T-helper 17 cell (primary cell): ENCODE measurements around the gene AKAP13. TPM values are rescaled to one million over a fixed set of nuclear protein-coding genes. Genes with fewer than 3 reads are reported as not detected.
A peak's percentile ranks its signal among the peaks of the same experiment; 100 is the strongest.

Source experiments
- ATAC-seq: fragments of 150-1000 bp; cut with Tn5 transposase; 2 replicates; pipeline ENCODE4 v1.10.0; 2021; ENCODE audit warnings: mild to moderate bottlenecking, moderate library complexity
- DNase-seq, 3 donors: peaks; one replicate each; pipeline versions ENCODE4 v3.0.0 to v3.0.0-alpha.2; 2020 to 2021
- H3K9me3 ChIP-seq: one replicate; pipeline ENCODE4 v1.7.0; 2013; ENCODE audit warnings: low read length, mild to moderate bottlenecking; ENCODE audit not compliant: control insufficient read depth, poor library complexity, severe bottlenecking
- H3K27ac Mint-ChIP-seq: one replicate; pipeline ENCODE4 v1.8.0; 2022; ENCODE audit warnings: mild to moderate bottlenecking, moderate library complexity, mixed read lengths
- H3K27me3 Mint-ChIP-seq: one replicate; pipeline ENCODE4 v1.8.0; 2022; ENCODE audit warnings: mixed read lengths
- H3K36me3 Mint-ChIP-seq: one replicate; pipeline ENCODE4 v1.8.0; 2022; ENCODE audit warnings: low read depth, mixed read lengths
- H3K4me1 Mint-ChIP-seq: one replicate; pipeline ENCODE4 v1.8.0; 2022; ENCODE audit warnings: mild to moderate bottlenecking, mixed read lengths
- H3K4me3 Mint-ChIP-seq: one replicate; pipeline ENCODE4 v1.8.0; 2022; ENCODE audit warnings: mild to moderate bottlenecking, moderate library complexity, mixed read lengths
- total RNA-seq, 4 donors: library from RNA in 2 of 4; stranded (reverse) in 2 of 4; gene quantifications; one replicate each; pipeline ENCODE4 v1.2.3 and lab custom pipeline; 2022 to 2026

Gene AKAP13, protein sequence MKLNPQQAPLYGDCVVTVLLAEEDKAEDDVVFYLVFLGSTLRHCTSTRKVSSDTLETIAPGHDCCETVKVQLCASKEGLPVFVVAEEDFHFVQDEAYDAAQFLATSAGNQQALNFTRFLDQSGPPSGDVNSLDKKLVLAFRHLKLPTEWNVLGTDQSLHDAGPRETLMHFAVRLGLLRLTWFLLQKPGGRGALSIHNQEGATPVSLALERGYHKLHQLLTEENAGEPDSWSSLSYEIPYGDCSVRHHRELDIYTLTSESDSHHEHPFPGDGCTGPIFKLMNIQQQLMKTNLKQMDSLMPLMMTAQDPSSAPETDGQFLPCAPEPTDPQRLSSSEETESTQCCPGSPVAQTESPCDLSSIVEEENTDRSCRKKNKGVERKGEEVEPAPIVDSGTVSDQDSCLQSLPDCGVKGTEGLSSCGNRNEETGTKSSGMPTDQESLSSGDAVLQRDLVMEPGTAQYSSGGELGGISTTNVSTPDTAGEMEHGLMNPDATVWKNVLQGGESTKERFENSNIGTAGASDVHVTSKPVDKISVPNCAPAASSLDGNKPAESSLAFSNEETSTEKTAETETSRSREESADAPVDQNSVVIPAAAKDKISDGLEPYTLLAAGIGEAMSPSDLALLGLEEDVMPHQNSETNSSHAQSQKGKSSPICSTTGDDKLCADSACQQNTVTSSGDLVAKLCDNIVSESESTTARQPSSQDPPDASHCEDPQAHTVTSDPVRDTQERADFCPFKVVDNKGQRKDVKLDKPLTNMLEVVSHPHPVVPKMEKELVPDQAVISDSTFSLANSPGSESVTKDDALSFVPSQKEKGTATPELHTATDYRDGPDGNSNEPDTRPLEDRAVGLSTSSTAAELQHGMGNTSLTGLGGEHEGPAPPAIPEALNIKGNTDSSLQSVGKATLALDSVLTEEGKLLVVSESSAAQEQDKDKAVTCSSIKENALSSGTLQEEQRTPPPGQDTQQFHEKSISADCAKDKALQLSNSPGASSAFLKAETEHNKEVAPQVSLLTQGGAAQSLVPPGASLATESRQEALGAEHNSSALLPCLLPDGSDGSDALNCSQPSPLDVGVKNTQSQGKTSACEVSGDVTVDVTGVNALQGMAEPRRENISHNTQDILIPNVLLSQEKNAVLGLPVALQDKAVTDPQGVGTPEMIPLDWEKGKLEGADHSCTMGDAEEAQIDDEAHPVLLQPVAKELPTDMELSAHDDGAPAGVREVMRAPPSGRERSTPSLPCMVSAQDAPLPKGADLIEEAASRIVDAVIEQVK (N-terminal part only)
- total RNA-seq: 100 to 1,000 TPM; 426 to 437 TPM
- total RNA-seq (lab: John Stamatoyannopoulos, UW): 704 to 819 reads per million in 2 donors

DNA sequence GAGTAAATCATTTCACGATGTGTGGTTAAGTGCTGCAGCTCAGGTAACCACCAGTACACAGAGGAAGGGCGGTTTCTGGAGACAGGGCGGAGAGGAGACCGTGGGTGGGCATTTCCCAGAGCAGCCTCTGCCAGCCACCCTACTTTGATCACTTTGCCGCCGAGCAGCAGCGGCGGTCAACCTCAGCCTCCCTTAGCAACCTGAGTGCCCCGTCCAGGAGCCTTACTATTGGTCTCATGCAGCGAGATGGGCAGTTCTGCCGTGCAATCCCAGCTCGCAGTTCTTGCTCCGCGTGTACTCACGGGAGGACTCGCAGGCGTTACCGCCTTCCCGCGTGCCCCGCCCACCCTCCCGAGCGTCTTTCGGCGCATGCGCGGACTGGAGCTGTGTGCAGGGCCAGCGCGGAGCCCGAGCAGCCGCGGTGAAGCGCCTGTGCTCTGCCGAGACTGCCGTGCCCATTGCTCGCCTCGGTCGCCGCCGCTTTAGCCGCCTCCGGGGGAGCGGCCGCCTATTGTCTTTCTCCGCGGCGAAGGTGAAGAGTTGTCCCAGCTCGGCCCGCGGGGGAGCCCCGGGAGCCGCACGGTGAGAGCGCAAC lies at the start of gene AKAP13:
AKAP13 (plus strand) TSS at position 387 of the 595 bp plus-strand sequence. CDS start 105,118 bp downstream, outside the sequence.
- no peaks in the 10 kb centered on the region for H3K9me3 ChIP-seq
- DNase-seq (peak; percentile 82 to 93 (median 86)), ATAC-seq (peak; percentile 76)
- Mint-ChIP-seq H3K4me3 (peak within 1 kb of the TSS; percentile 93), H3K27me3 (no peaks in the 10 kb centered on the region), H3K36me3 (peaks cover 5% of the 10 kb centered on the region), H3K27ac (peak within 1 kb of the TSS; percentile 98), H3K4me1 (peaks cover 50% of the 10 kb centered on the region)

DNA sequence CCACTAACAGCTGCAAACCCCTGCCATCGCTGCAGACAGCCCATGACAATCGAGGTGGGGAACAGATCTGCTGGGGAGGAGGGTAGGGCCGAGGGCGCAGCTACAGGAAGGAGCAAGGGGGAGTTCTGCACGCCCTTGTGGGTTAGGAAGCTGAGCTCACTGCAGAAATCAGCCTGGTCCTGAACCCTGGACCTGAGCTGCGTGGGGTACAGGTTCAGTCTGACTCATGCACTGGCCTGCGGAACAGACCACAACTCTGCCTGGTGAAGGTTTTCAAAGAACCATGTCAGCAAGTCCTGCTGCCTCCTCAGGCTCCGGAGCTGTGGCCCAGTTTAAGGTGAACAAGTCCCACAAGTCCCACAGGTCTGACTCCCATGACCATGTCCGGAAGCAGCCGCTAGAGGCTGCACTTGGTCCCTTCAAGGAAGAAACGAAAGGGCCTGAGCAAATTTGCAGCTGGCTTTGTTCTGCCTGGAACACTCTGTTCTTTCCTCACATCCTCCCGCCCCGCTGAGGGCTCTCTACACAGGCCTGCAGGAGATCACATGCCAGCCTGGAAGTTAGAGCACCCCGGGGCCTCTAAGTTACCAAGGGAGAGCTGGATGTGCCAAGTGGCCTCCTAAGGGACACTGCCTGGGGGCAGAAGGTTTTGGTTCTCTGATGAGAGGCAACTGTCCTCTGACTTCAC lies 49.4 kb upstream of the AKAP13 start:
- Mint-ChIP-seq H3K36me3 (no peaks in the 10 kb centered on the region), H3K27ac (peak overlapping the region; percentile 98), H3K27me3 (no peaks in the 10 kb centered on the region), H3K4me1 (peaks cover 32% of the 10 kb centered on the region), H3K4me3 (peak overlapping the region; percentile 97)
- H3K9me3 ChIP-seq: no peaks in the 10 kb centered on the region
- DNase-seq (peak; percentile 42 to 46 (median 44)), ATAC-seq (peak; percentile 76)

DNA sequence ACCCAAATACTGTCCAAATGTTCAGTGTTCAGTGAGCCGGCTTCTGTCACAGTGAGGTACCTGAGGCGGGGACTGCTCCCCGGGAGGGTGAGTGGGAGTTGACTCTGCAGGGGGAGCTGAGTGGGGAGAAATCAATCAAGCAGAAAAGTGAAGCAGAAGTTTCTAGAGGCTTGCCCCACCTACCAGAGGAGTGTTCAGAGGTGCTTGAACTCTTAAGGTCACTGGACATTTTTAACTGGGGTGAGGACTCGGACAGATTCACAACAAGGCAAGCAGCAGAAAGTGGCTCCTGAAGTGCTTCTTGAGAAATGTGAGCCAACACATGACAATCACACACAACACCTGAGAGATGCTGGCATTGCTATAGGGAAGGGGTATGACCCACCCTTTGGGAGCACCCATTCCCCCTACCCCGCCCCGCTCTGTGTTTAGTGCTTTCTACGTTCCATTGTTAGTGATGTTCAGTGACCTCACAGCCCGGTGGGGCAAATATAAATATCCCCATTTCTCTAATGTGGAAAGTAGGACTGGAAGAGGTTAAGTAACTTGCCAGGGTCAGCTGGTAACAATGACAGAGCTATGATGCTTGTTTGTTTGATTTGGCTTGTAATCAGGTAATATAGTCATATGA lies 48.6 kb upstream of the AKAP13 start:
- DNase-seq: no peak
- peaks cover 35% of the 10 kb centered on the region for H3K4me1 Mint-ChIP-seq

DNA sequence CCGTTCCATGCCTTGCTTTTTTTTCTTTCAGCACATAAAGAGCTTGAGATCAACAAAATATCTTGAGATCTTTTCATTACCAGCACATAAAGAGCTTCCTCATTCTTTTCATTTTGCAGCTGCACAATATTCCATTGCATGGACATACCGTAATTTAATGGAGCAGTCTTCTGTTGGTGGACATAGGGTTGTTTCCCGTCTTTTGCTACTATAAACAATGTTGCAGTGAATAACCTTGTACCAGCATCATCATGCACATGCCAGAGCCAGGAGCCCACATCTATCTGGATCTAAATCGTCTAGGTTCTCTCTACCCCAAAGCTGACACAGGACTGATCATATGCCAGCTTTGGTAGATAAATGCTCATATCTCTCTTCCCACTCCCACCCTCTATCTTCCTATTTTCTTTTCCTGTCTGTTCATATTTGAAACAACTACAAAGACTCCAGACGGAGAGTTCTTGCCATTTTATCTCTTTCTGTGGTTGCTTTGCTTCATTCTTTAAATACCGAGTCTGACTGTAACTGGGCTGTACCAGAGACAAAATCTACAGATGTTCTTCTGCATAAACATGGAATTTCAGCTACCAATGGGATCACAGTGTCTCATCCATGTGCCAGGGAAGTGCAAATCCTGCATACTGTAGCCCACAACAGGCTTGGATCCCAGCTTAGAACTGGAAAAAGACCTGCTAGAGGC lies 47.1 kb upstream of the AKAP13 start:
- no peaks in the 10 kb centered on the region for H3K9me3 ChIP-seq
- peaks cover 37% of the 10 kb centered on the region for H3K4me1 Mint-ChIP-seq
- DNase-seq (no peak), ATAC-seq (no peak)
- H3K4me3 Mint-ChIP-seq: peak overlapping the region; percentile 57
- no peaks in the 10 kb centered on the region for H3K36me3 Mint-ChIP-seq
- no peaks in the 10 kb centered on the region for H3K27me3 Mint-ChIP-seq
- peak overlapping the region; percentile 79 for H3K27ac Mint-ChIP-seq

More for the DNA sequence above, 48.6 kb upstream of the AKAP13 start:
- Mint-ChIP-seq H3K4me3 (peak overlapping the region; percentile 97), H3K27me3 (no peaks in the 10 kb centered on the region), H3K36me3 (no peaks in the 10 kb centered on the region), H3K27ac (peak overlapping the region; percentile 98)
- ATAC-seq: peak; percentile 0
- no peaks in the 10 kb centered on the region for H3K9me3 ChIP-seq

DNA sequence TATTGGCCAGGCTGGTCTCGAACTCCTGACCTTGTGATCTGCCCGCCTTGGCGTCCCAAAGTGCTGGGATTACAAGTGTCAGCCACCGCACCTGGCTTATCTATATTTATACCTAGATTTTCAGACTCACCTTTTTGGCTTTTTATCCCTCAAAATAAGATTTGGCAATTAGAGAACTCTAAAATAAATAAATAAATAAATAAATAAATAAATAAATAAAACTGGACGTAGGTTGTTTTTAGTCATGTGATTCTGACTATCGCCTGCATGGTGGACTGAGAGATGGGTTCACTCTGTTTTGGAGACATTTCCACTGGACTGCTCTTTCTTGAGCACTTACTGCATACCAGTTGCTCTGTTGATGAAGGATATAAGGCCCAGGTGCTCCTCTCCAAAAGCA lies 46.2 kb upstream of the AKAP13 start:
- no peaks in the 10 kb centered on the region for H3K36me3 Mint-ChIP-seq
- no peak overlapping the region for H3K4me3 Mint-ChIP-seq
- ATAC-seq: no peak
- peak overlapping the region; percentile 21 for H3K27ac Mint-ChIP-seq
- no peaks in the 10 kb centered on the region for H3K27me3 Mint-ChIP-seq
- peaks cover 32% of the 10 kb centered on the region for H3K4me1 Mint-ChIP-seq
- H3K9me3 ChIP-seq: no peaks in the 10 kb centered on the region
- no peak for DNase-seq

DNA sequence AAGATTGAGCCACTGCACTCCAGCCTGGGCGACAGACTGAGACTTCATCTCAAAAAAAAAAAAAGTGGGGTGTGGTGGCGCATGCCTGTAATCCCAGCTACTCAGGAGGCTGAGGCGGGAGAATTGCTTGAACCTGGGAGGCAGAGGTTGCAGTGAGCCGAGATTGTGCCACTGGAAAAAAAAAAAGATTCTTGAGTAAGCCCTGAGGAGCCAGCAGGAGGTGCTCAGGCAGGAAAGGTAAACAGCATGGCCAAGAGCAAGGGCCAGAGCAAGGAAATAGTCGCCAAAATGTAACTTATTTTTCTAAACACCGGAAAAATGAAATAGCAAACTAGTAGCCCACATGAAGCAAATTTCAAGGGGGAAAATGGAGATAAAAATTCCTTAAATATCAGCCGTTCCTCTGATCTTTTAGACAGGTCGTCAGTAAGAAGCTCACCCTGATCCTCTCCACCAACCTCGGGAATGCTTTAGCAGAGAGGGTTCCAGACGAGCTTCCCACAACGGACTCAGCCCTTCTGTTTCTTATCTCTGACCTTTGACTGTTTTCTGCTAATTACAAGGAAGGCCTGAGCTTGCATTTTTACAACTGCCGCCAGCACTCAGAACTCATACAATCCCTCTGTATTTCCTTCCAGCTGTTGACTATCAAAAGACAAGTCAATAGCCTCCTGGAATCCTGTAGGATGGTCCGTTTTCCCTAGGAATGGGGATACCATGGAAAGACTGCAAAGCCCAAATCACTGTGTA lies 45.0 kb upstream of the AKAP13 start:
- Mint-ChIP-seq H3K4me1 (peaks cover 29% of the 10 kb centered on the region), H3K36me3 (peaks cover 3% of the 10 kb centered on the region), H3K27ac (peak overlapping the region; percentile 21), H3K27me3 (no peaks in the 10 kb centered on the region), H3K4me3 (no peak overlapping the region)
- H3K9me3 ChIP-seq: no peaks in the 10 kb centered on the region
- DNase-seq: no peak
- ATAC-seq: no peak

DNA sequence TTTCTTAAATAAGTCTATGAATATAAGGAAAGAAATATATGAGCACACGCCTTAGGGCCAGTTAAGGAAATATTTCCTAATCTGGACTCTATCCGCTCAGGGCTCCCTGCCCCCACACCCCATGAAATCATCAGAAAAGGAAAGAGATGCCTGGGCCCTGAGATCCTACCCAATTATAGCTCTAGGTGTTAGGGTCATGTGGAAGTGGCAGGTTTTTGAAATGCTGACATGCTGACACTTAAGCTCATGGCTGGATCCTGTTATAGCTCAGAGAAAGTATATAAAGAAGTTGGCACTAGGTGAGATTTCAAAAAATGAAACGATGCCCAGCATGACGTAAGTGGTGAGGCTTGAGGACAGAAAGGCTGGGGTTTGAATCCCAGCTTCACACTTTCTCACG lies 43.5 kb upstream of the AKAP13 start:
- no peaks in the 10 kb centered on the region for H3K9me3 ChIP-seq
- H3K27ac Mint-ChIP-seq: no peak overlapping the region
- ATAC-seq: no peak
- H3K4me1 Mint-ChIP-seq: peaks cover 16% of the 10 kb centered on the region
- H3K4me3 Mint-ChIP-seq: no peak overlapping the region
- no peaks in the 10 kb centered on the region for H3K27me3 Mint-ChIP-seq
- DNase-seq: no peak
- peaks cover 3% of the 10 kb centered on the region for H3K36me3 Mint-ChIP-seq

DNA sequence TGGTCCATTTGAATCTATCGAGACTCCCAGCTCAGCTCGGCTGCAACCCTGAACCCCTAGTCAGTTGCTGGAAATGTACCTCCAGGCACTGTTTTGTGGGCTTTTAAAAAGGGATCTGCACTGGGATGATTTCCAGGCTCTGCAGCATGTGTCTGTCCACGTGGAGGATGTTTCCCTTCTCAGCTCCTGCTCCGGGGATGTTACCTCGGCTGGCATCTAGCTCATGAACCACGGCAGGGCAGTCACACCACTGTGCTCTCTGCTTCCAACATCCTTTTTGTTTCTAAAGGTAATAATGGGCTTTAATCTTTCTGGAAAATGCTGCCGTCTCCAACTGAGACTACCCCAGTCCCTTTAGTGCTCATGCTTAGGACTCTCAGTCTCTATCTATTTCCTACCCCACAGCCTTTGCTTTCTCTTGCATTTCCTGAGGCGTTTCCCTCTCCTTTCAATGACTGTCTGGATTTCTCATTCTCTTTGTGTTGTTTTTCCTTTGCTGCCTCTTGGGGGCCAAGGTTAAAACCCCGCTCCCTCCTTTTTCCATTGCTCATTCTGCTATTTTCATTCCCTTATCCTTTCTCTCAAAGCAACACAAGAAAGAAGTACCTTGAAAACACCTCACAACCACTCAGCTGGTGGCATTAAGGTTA lies 42.9 kb upstream of the AKAP13 start:
- no peaks in the 10 kb centered on the region for H3K27me3 Mint-ChIP-seq
- ATAC-seq: no peak
- H3K4me3 Mint-ChIP-seq: no peak overlapping the region
- H3K9me3 ChIP-seq: no peaks in the 10 kb centered on the region
- DNase-seq: no peak
- H3K36me3 Mint-ChIP-seq: peaks cover 3% of the 10 kb centered on the region
- H3K4me1 Mint-ChIP-seq: peaks cover 16% of the 10 kb centered on the region
- H3K27ac Mint-ChIP-seq: no peak overlapping the region

DNA sequence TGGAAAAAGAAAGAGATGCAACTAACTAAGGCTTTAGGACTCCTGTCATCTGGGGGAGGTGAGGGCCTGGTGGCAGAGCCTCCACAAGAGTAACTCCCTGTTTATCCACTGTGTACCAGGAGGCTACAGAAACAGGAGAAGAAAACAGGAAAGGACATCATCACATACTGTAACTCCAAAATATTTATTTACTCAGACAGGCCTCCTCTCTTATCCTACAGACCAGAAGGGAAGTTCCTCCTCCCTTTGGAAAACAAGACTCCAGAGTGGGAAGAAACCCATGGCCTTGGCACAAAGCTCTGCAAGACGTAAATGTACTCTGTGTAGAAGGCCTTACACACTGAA lies 40.1 kb upstream of the AKAP13 start:
- DNase-seq (no peak), ATAC-seq (no peak)
- Mint-ChIP-seq H3K27ac (no peak overlapping the region), H3K4me3 (no peak overlapping the region), H3K36me3 (peaks cover 3% of the 10 kb centered on the region), H3K27me3 (no peaks in the 10 kb centered on the region), H3K4me1 (peaks cover 11% of the 10 kb centered on the region)
- no peaks in the 10 kb centered on the region for H3K9me3 ChIP-seq

DNA sequence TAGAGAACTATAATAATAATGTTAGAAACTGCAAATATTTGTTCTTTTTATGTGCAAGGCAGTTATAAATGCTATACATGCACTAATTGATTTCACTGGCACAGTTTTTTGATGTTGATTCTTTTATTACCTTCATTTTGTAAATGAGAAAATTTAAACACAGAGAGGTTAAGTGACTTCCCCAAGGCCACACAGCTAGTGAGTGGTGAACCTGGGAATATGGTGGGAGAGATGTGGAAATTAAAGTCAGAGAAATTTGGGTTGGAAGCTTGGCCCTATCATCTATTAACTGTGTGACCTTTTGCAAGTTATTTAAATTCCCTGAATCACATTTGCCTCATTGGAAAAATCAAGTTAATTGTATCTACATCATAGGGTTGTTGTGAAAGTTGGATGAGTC lies 39.6 kb upstream of the AKAP13 start:
- ATAC-seq: no peak
- H3K4me1 Mint-ChIP-seq: peaks cover 11% of the 10 kb centered on the region
- DNase-seq: no peak

More for the DNA sequence above, 39.6 kb upstream of the AKAP13 start:
- H3K9me3 ChIP-seq: no peaks in the 10 kb centered on the region
- Mint-ChIP-seq H3K4me3 (no peak overlapping the region), H3K27ac (no peak overlapping the region), H3K27me3 (no peaks in the 10 kb centered on the region), H3K36me3 (peaks cover 3% of the 10 kb centered on the region)
